ENCODE data around the gene FAM170A. TPM values are rescaled to one million over a fixed set of nuclear protein-coding genes. Genes with fewer than 3 reads are reported as not detected.

FAM170A gene
- total and polyA plus RNA-seq, 10 donors = 0.46 TPM; not detected in 9

DNA sequence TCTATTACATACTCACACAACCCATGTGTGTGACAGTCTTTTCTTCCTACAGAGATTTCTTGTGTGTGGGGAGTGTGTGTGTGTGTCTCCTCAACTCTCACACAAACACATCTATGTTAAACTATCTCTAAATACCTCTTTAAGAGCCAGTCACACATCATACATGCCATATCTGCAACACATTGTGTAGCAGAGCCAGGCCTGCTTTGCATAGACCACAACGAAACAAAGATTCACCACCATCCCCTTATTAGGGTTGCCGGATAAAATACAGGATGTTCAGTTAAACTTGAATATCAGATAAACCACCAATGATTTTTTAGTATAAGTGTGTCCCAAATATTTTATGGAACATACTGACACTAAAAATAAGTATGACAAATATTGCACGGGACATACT, 2.3 kb downstream of the FAM170A start:
- 89 to 91% (median 91%) methylated on average over 3 of the region's 3 CpGs for WGBS, 5 donors
- DNase-seq = no peak
- Histone ChIP-seq H3K27ac (no peak overlapping the region), H3K36me3 (no peaks in the 10 kb centered on the region), H3K9me3 (peaks cover 0 to 2% (median 0%) of the 10 kb centered on the region in 8 donors), H3K4me1 (no peaks in the 10 kb centered on the region), H3K27me3 (replicated peaks in 1 of 7) (no peaks in the 10 kb centered on the region), H3K4me3 (no peak overlapping the region)
- intact Hi-C loops (cut with DNase I; ENCODE audit: low total_unique reads) = no loop called here
- TF ChIP-seq POLR2A (IDR thresholded peaks at IDR 0.05) = no peak
- no peak for TF ChIP-seq POLR2AphosphoS5 (IDR thresholded peaks at IDR 0.05)
- TF ChIP-seq, protein P1, sequence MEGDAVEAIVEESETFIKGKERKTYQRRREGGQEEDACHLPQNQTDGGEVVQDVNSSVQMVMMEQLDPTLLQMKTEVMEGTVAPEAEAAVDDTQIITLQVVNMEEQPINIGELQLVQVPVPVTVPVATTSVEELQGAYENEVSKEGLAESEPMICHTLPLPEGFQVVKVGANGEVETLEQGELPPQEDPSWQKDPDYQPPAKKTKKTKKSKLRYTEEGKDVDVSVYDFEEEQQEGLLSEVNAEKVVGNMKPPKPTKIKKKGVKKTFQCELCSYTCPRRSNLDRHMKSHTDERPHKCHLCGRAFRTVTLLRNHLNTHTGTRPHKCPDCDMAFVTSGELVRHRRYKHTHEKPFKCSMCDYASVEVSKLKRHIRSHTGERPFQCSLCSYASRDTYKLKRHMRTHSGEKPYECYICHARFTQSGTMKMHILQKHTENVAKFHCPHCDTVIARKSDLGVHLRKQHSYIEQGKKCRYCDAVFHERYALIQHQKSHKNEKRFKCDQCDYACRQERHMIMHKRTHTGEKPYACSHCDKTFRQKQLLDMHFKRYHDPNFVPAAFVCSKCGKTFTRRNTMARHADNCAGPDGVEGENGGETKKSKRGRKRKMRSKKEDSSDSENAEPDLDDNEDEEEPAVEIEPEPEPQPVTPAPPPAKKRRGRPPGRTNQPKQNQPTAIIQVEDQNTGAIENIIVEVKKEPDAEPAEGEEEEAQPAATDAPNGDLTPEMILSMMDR (IDR thresholded peaks at IDR 0.05 in 8 of 11, conservative IDR thresholded peaks at IDR 0.05 in 3 of 11) = no peak

DNA sequence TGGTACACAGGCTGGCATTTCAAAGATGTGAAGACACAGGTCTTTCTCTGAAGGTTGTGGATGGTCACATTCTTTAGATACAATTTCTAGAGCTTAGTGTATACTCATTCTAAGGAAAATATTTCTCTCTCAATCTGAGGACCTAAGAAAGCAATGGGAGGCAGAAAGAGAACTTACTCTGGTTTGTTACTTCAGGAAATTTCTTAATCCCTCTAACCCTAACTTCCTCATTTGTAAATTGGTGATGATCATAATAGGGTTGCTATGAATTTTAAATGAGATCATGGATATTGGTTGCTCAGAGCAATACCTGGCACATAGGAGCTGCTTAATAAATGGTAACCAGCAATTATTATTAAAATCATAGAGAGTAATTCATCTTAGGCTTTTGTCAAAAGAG, 22.1 kb downstream of the FAM170A start:
- no peak for DNase-seq
- intact Hi-C loops (cut with DNase I; ENCODE audit: low total_unique reads) = no loop called here
- no peaks in the 10 kb centered on the region for H3K4me1 ChIP-seq
- TF ChIP-seq POLR2AphosphoS5 (IDR thresholded peaks at IDR 0.05) (no peak), POLR2A (IDR thresholded peaks at IDR 0.05) (no peak)
- TF ChIP-seq, protein P1 (IDR thresholded peaks at IDR 0.05 in 8 of 11, conservative IDR thresholded peaks at IDR 0.05 in 3 of 11) = no peak
- H3K27ac ChIP-seq = no peak overlapping the region
- no peaks in the 10 kb centered on the region for H3K9me3 ChIP-seq
- no peaks in the 10 kb centered on the region for H3K27me3 ChIP-seq (replicated peaks in 1 of 7)
- no peaks in the 10 kb centered on the region for H3K36me3 ChIP-seq
- H3K4me3 ChIP-seq = no peak overlapping the region

DNA sequence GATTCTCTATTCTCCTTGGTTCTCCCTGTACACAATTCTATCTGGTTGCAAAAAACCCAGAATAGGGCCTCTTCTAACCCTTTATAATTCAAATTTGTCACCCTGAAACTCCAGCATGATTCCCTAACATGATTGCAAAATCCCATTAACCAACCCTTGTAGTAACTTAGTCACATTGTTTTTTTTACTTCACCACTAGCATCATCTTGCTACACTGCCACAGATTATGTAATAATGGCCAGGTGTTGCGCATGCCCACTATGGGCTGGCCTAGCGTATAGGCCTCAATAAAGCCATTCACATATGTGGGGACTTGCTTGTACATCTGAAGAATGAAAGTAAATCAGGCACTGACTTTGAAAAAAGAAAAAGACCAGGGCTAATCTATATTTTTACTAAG, 25.7 kb downstream of the FAM170A start:
- 40 to 93% (median 79%) methylated on average over 2 of the region's 2 CpGs for WGBS, 5 donors
- H3K27me3 ChIP-seq (replicated peaks in 1 of 7) = no peaks in the 10 kb centered on the region
- no peak overlapping the region for H3K4me3 ChIP-seq
- intact Hi-C loops (cut with DNase I; ENCODE audit: low total_unique reads) = no loop called here
- TF ChIP-seq POLR2A (IDR thresholded peaks at IDR 0.05) (no peak), POLR2AphosphoS5 (IDR thresholded peaks at IDR 0.05) (no peak)
- TF ChIP-seq, protein P1 (IDR thresholded peaks at IDR 0.05 in 8 of 11, conservative IDR thresholded peaks at IDR 0.05 in 3 of 11) = no peak
- H3K9me3 ChIP-seq = peaks cover 0 to 5% (median 0%) of the 10 kb centered on the region in 8 donors
- no peak for DNase-seq
- H3K4me1 ChIP-seq = no peaks in the 10 kb centered on the region
- H3K36me3 ChIP-seq = no peaks in the 10 kb centered on the region
- H3K27ac ChIP-seq = no peak overlapping the region

GRCh38 chr5:119656023-119656422, 26.7 kb downstream of the FAM170A start:
- no peaks in the 10 kb centered on the region for H3K27me3 ChIP-seq (replicated peaks in 1 of 7)
- TF ChIP-seq, protein P1 (IDR thresholded peaks at IDR 0.05 in 8 of 11, conservative IDR thresholded peaks at IDR 0.05 in 3 of 11) = no peak
- no peak for TF ChIP-seq POLR2AphosphoS5 (IDR thresholded peaks at IDR 0.05)
- no peak for TF ChIP-seq POLR2A (IDR thresholded peaks at IDR 0.05)
- DNase-seq = no peak
- H3K4me3 ChIP-seq = no peak overlapping the region
- no peaks in the 10 kb centered on the region for H3K36me3 ChIP-seq
- intact Hi-C loops (cut with DNase I; ENCODE audit: low total_unique reads) = no loop called here
- H3K9me3 ChIP-seq = peaks cover 0 to 5% (median 0%) of the 10 kb centered on the region in 8 donors
- H3K4me1 ChIP-seq = no peaks in the 10 kb centered on the region
- H3K27ac ChIP-seq = no peak overlapping the region
